Cardiac fibroblast (primary cell): ENCODE measurements around the gene C15orf39.

Experiments used
- DNase-seq, 2 donors: peaks; one replicate each; pipeline versions ENCODE4 v3.0.0 to v3.0.0-alpha.2; 2010; ENCODE audit warnings: low read depth in 2 of 2
- H3K4me3 ChIP-seq, 2 donors: replicated peaks in 1 of 2; 1 replicate in 1 of 2; 2 replicates in 1 of 2; pipeline ENCODE4 v1.5.1; 2011; ENCODE audit warnings: low read depth in 2 of 2, low read length in 2 of 2, mild to moderate bottlenecking in 2 of 2, moderate library complexity in 1 of 2
- TF ChIP-seq, protein P1 (sequence below): IDR thresholded peaks from one replicate; pipeline ENCODE4 v1.5.1; 2011; ENCODE audit warnings: low read depth, mild to moderate bottlenecking, low read length, inconsistent platforms

The C15orf39 gene

DNA sequence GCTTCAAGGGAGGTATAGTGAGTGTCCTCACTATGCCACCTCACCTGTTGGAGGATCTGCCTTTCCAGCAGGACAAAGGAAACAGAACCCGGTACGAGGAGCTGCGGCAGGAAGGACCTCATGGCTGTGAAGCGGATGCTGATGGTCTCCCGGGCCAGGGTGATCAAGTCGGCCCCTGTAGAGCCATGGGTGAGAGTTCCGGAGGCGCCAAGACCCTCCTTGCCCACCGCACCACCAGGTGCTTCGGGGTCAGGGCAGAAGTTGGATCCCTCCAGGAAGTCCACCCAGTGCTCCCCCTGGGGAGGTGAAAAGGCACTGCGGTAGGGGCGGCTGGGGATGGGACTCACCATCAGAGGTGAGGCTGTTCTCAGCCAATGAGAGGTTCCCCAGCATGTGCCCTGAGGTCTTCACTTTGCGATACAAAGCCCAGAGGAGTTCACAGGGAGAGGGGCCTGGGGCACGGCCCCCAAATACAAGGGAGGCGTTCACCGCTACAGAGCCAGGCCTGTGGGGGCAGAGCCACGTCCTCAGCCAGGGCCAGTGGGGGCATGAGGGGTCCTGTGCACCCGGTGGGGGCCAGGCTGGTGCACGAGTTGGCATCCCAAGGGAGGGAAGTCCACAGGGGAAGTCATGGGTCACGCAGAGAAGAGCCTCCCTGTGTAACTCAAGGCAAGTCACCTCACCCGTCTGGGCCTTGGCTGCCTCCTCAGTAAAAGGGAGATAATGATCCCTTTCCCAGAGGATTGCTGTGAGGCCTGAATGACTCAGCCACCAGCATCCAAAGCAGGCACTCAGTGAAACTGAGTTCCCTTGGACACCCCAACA is 27.7 kb downstream of the C15orf39 start:
- no peak overlapping the region for H3K4me3 ChIP-seq
- TF ChIP-seq, protein P1, sequence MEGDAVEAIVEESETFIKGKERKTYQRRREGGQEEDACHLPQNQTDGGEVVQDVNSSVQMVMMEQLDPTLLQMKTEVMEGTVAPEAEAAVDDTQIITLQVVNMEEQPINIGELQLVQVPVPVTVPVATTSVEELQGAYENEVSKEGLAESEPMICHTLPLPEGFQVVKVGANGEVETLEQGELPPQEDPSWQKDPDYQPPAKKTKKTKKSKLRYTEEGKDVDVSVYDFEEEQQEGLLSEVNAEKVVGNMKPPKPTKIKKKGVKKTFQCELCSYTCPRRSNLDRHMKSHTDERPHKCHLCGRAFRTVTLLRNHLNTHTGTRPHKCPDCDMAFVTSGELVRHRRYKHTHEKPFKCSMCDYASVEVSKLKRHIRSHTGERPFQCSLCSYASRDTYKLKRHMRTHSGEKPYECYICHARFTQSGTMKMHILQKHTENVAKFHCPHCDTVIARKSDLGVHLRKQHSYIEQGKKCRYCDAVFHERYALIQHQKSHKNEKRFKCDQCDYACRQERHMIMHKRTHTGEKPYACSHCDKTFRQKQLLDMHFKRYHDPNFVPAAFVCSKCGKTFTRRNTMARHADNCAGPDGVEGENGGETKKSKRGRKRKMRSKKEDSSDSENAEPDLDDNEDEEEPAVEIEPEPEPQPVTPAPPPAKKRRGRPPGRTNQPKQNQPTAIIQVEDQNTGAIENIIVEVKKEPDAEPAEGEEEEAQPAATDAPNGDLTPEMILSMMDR = no peak
- peak; percentile 16 to 29 for DNase-seq

DNA sequence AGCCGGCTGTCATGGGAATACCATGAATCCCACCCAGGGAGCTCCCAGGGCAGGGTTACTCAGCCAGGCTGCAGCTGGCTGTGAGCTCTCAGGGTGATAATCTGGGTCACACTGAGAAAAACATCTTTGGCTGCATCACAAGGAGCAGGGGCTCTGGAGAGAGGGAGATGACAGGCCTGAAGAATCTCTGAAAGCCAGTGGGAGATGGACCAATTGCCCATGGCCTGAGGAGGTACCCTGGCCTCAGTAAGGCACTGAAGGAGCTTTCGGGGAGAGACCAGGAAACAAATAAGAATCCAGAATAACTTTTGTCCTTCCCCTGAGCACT is 28.3 kb downstream of the C15orf39 start:
- no peak for DNase-seq
- TF ChIP-seq, protein P1 = no peak

DNA sequence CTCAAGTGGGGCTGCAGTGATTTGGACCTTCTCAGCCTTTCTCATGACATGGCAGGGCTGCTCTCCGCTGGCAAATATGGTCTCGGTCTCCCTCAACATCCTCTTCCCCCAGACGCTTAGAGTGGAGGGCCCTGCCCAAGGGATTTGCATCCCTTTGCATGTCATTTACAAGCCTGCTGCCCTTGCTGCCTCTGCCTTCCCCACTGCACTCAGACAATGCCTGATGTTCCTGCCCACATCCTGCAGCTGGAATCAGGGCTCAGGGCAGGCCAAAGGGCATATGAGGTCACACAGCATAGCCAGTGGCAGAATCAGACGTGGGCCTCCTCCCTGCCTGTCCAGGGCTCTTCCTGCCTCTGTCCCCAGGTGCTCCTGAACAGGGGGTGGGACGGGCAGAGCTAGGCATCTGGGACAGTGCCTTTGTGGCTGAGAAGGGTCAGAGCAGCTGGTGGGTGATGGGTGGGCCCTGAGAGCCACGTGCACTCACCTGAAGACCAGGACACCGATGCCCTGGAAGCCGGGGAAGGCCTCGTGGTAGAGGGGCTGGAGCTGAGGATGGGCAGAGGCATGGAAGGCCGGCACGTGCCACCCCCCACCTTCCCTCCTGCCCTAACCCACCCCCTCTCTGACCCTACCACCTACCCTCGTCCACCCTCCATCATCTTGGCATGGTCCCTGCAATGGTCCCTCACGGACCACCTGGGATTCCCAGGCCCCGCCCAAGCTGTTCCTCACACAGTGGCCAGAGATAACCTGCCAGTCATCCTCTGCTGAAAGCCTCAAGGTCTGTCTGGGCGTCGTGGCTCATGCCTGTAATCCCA is 29.1 kb downstream of the C15orf39 start:
- no peak overlapping the region for H3K4me3 ChIP-seq
- TF ChIP-seq, protein P1 = no peak
- DNase-seq = no peak

More for the DNA sequence above, 28.3 kb downstream of the C15orf39 start:
- H3K4me3 ChIP-seq = no peak overlapping the region

DNA sequence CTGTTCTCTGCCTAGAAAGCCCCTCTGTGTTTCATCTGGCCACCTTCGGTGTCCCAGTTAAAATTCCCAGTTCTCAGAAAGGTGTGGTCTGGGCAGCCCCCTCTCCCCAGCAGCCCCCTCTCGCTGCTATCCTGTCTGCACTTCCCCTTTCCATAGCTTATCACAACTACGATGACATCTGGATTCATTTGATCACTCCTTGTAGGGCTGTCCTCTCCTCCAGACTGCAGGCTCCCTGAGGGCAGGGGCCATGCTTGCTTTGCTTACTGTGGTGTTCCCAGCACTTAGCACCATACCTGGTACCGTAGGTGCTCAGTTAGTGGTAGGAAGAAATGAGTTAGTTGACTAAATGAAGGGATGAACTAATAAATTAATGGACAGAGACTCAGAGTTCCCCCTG is 30.2 kb downstream of the C15orf39 start:
- TF ChIP-seq, protein P1 = no peak
- no peak for DNase-seq

DNA sequence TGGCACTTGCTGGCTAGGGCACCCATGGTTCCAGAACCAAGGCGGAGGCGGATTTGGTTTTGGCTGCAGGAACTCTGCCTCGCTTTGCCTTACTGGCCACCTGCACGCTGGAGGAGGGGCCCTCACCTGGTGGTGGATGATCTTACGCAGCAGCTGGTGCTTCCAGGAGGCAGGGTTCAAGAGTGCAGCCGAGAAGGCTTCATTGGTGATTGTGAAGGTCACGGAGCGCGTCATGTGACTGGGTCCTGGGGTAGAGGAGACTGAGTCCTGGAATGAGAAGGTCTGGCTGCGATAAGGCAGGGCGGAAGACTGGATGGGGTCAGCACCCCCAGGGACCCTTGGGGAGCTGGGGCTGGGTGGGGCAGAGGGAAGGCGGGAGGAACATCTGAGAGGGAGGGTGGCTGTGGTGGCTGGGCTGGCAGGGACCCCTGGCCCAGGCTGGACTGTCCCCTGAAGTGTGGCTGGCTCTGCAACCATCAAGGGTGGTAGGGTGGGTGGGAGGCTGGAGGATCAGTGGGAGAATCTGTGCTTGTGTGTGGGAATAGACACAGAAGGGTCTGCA is 30.7 kb downstream of the C15orf39 start:
- TF ChIP-seq, protein P1 = no peak
- DNase-seq = no peak
- H3K4me3 ChIP-seq = no peak overlapping the region

More for the DNA sequence above, 30.2 kb downstream of the C15orf39 start:
- H3K4me3 ChIP-seq = no peak overlapping the region

DNA sequence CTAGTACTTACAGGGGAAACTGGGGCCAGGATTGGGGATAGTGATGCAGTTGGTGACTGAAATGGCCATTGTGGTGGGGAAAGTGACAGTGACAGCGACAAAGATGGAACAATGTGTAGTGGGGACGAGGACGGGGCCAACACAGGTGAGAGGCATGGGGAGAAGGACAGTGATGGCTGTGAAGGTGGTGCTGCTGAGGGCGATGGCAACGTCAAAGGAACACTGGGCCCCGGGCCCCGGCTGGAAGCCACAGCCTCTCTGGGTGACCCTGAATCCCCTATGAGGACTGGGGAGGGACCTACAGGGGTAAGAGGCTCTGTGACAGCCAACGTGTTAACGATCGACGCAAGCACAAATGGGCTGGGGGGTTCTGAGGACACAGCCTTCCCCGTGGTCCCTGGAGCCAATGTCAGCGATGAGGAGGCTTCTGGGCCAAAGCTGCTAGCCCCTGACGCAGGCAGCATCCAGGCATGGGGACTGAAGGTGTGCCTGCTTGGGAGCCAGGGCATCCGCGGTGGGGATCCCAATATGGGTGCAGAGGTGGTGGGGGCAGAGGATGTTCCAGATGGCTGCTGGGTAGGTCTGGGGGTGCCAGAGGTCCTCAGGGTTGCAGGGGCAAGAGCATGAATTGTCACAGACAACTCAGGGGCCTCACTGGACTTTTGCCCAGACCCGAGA is 31.3 kb downstream of the C15orf39 start:
- TF ChIP-seq, protein P1 = no peak
- DNase-seq = no peak
- H3K4me3 ChIP-seq = no peak overlapping the region
